HCT116 (cell line): ENCODE results near the gene FBXW4. TPM values are rescaled to one million over a fixed set of nuclear protein-coding genes. Genes with fewer than 3 reads are reported as not detected.

ENCODE experiments used
- ATAC-seq: fragments of 200-7000 bp; cut with Tn5 transposase; 2 replicates; pipeline ENCODE4 v1.9.1; 2020; ENCODE audit warnings: mild to moderate bottlenecking, moderate library complexity
- BruUV-seq: library from RNA; stranded (reverse); fragments of 400-500 nt; replicated peaks from 2 replicates; lab custom pipeline; 2021; lab: Mats Ljungman, UMichigan
- CTCF ChIA-PET: fragments of 300-600 bp; sonication (Branson Sonifier 250); formaldehyde crosslinking; loops from one replicate; lab custom pipeline; 2021; ENCODE audit warnings: antibody characterized with exemption; lab: Charles Lee
- POLR2A ChIA-PET: fragments of 300-600, 350-600 bp; sonication (Branson Sonifier 250); formaldehyde crosslinking; loops from one replicate; lab custom pipeline; 2021; ENCODE audit warnings: antibody characterized with exemption; lab: Charles Lee
- RAD21 ChIA-PET, 2 experiments: fragments of 300-600 bp; sonication (Branson Sonifier 250); formaldehyde crosslinking; loops; one replicate each; lab custom pipeline; 2023; ENCODE audit warnings: low total read pairs in 2 of 2; ENCODE audit not compliant: uncharacterized antibody in 2 of 2, unreplicated experiment in 2 of 2, low non-redundant PET in 1 of 2; lab: Charles Lee
- DNase-seq: peaks from one replicate; pipeline ENCODE4 v3.0.0-alpha.2; 2010; ENCODE audit warnings: low read depth, low spot score
- H2AFZ ChIP-seq: fragments of 200-600 bp; shearing (Covaris generic), sonication (generic); 2 replicates; pipeline ENCODE4 v1.6.1; 2017; ENCODE audit warnings: low read depth, mixed run types, mixed read lengths, antibody characterized with exemption, low read length; ENCODE audit not compliant: poor library complexity, severe bottlenecking
- H3K27ac ChIP-seq: 2 replicates; pipeline ENCODE4 v1.5.1; 2012; ENCODE audit warnings: low read depth, low read length
- H3K27me3 ChIP-seq: fragments of 200-600 bp; sonication (generic); 2 replicates; pipeline ENCODE4 v1.6.1; 2016; ENCODE audit warnings: mixed run types, low read length, mixed read lengths; ENCODE audit not compliant: insufficient read depth
- H3K36me3 ChIP-seq, 2 experiments: fragments of 200-500 bp in 1 of 2; fragments of 200-600 bp in 1 of 2; sonication (Bioruptor generic) in 1 of 2; sonication (generic) in 1 of 2; 2 replicates each; pipeline versions ENCODE4 v1.5.1 to v1.6.1; 2014 to 2016; ENCODE audit warnings: low read length in 2 of 2, inconsistent platforms in 1 of 2, mixed read lengths in 1 of 2, mixed run types in 1 of 2; ENCODE audit not compliant: insufficient read depth in 2 of 2, control insufficient read depth in 1 of 2
- H3K4me1 ChIP-seq, 2 experiments: fragments of 200-600 bp in 1 of 2; sonication (generic) in 1 of 2; 2 replicates each; pipeline versions ENCODE4 v1.5.1 to v1.6.1; 2012 to 2017; ENCODE audit warnings: low read length in 2 of 2, inconsistent platforms in 1 of 2, mild to moderate bottlenecking in 1 of 2, mixed read lengths in 1 of 2, mixed run types in 1 of 2, moderate library complexity in 1 of 2; ENCODE audit not compliant: insufficient read depth in 2 of 2, control insufficient read depth in 1 of 2
- H3K4me2 ChIP-seq: fragments of 200-600 bp; sonication (generic); 2 replicates; pipeline ENCODE4 v1.6.1; 2017; ENCODE audit warnings: mixed run types, low read length, mixed read lengths
- H3K4me3 ChIP-seq, 2 experiments: fragments of 200-600 bp in 1 of 2; sonication (generic) in 1 of 2; replicated peaks in 1 of 2; 2 replicates each; pipeline ENCODE4 v1.5.1; 2011 to 2016; ENCODE audit warnings: low read length in 2 of 2, control low read depth in 1 of 2, low read depth in 1 of 2, mild to moderate bottlenecking in 1 of 2, mixed read lengths in 1 of 2, mixed run types in 1 of 2
- H3K79me2 ChIP-seq: fragments of 200-600 bp; sonication (generic); 2 replicates; pipeline ENCODE4 v1.6.1; 2017; ENCODE audit warnings: mild to moderate bottlenecking, mixed run types, low read length, moderate library complexity, mixed read lengths; ENCODE audit not compliant: insufficient read depth
- H3K9ac ChIP-seq: fragments of 200-600 bp; sonication (generic); 2 replicates; pipeline ENCODE4 v1.6.1; 2016; ENCODE audit warnings: low read length, mixed read lengths
- H3K9me2 ChIP-seq: fragments of 200-600 bp; sonication (generic), shearing (Covaris generic); 2 replicates; pipeline ENCODE4 v1.6.1; 2017; ENCODE audit warnings: mixed run types, mild to moderate bottlenecking, moderate library complexity; ENCODE audit not compliant: insufficient read depth
- H3K9me3 ChIP-seq, 2 experiments: fragments of 200-500 bp in 1 of 2; fragments of 200-600 bp in 1 of 2; sonication (Bioruptor generic) in 1 of 2; sonication (generic) in 1 of 2; 2 replicates each; pipeline ENCODE4 v1.6.1; 2014 to 2017; ENCODE audit warnings: low read length in 2 of 2, mixed read lengths in 2 of 2, inconsistent platforms in 1 of 2, low read depth in 1 of 2, mild to moderate bottlenecking in 1 of 2, mixed run types in 1 of 2, moderate library complexity in 1 of 2; ENCODE audit not compliant: control insufficient read depth in 1 of 2, insufficient read depth in 1 of 2
- H4K20me1 ChIP-seq: fragments of 200-600 bp; sonication (generic), shearing (Covaris generic); 2 replicates; pipeline ENCODE4 v1.6.1; 2017; ENCODE audit warnings: mixed run types, mild to moderate bottlenecking, moderate library complexity; ENCODE audit not compliant: insufficient read depth
- CBX3 ChIP-seq: IDR thresholded peaks from 2 replicates; pipeline ENCODE4 v1.6.1; 2012; ENCODE audit warnings: low read depth
- EGR1 ChIP-seq: IDR thresholded peaks from 2 replicates; pipeline ENCODE4 v1.6.1; 2012; ENCODE audit warnings: low read depth
- EZH2phosphoT487 ChIP-seq: fragments of 200-600 bp; IDR thresholded peaks from 2 replicates; pipeline ENCODE4 v1.6.1; 2018; ENCODE audit warnings: antibody characterized with exemption, borderline replicate concordance
- FOSL1 ChIP-seq: IDR thresholded peaks from 2 replicates; pipeline ENCODE4 v1.6.1; 2012; ENCODE audit warnings: low read depth
- JUND ChIP-seq: IDR thresholded peaks from 2 replicates; pipeline ENCODE4 v1.6.1; 2012
- MAX ChIP-seq: IDR thresholded peaks from 2 replicates; pipeline ENCODE4 v1.6.1; 2012
- POLR2A ChIP-seq: IDR thresholded peaks from 2 replicates; pipeline ENCODE4 v1.7.0; 2011; ENCODE audit warnings: borderline replicate concordance; ENCODE audit not compliant: insufficient read depth, insufficient read length; ENCODE audit errors: extremely low read depth
- POLR2AphosphoS5 ChIP-seq: IDR thresholded peaks from 2 replicates; pipeline ENCODE4 v1.6.1; 2011; ENCODE audit warnings: mild to moderate bottlenecking, low read depth, low read length, moderate library complexity
- RAD21 ChIP-seq: IDR thresholded peaks from 2 replicates; pipeline ENCODE4 v1.6.1; 2012; ENCODE audit warnings: low read depth, mild to moderate bottlenecking
- SIN3A ChIP-seq: IDR thresholded peaks from 2 replicates; pipeline ENCODE4 v1.6.1; 2012; ENCODE audit warnings: low read depth
- SRF ChIP-seq: IDR thresholded peaks from 2 replicates; pipeline ENCODE4 v1.6.1; 2012; ENCODE audit warnings: low read depth
- TCF7L2 ChIP-seq: IDR thresholded peaks from 2 replicates; pipeline ENCODE4 v1.7.0; 2011; ENCODE audit warnings: borderline replicate concordance, inconsistent platforms; ENCODE audit not compliant: insufficient read depth, insufficient read length; ENCODE audit errors: extremely low read depth
- YY1 ChIP-seq: IDR thresholded peaks from 2 replicates; pipeline ENCODE4 v1.6.1; 2011; ENCODE audit warnings: low read length, low read depth, moderate library complexity, mild to moderate bottlenecking; ENCODE audit not compliant: insufficient replicate concordance; ENCODE audit errors: extremely low read depth
- ZFX ChIP-seq: fragments of 450-650 bp; IDR thresholded peaks from 2 replicates; pipeline ENCODE4 v1.6.1; 2017
- ZNF274 ChIP-seq: fragments of 200-500 bp; sonication (Bioruptor generic); IDR thresholded peaks from 2 replicates; pipeline ENCODE4 v1.6.1; 2014; ENCODE audit warnings: mild to moderate bottlenecking, low read depth, low read length, inconsistent platforms
- intact Hi-C: fragments of 100-400 bp; cut with micrococcal nuclease; formaldehyde crosslinking; loops from 2 replicates; pipeline ENCODE4 v1.10.0; 2022
- total RNA-seq: library from RNA; stranded (reverse); gene quantifications from one replicate; pipeline ENCODE4 v1.2.1, GENCODE V29; 2021; ENCODE audit not compliant: unreplicated experiment
- TF ChIP-seq, protein P1 (sequence below): IDR thresholded peaks from 2 replicates; pipeline ENCODE4 v1.6.1; 2012
- TF ChIP-seq, protein P2 (sequence below): IDR thresholded peaks from 2 replicates; pipeline ENCODE4 v1.6.1; 2011; ENCODE audit warnings: mild to moderate bottlenecking, low read length, moderate library complexity; ENCODE audit not compliant: insufficient replicate concordance; ENCODE audit errors: extremely low read depth

FBXW4 gene
- total RNA-seq, 1 experiment from 2014 or later = 35.3 TPM

DNA sequence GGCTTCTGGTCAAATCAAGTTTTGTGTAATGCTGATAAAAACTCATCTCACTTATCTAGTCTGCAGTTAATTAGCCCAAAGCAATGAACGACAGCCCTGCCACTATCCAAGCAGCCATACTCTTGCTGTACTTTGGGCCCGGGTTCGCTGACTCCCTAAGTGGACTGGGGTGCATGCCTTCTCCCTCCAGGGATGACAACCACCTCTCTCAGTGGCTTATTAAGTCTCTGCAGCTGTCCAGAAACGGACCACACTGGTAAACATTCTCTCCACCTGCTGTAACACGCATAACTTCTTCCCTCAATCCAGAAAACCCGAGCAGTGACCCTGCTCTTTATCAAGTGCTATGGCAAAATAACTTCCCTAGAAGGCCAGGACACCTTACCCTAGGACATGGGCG is 3.9 kb downstream of the FBXW4 start:
- H3K9ac ChIP-seq = no peak overlapping the region
- no peak for TF ChIP-seq MAX
- TF ChIP-seq FOSL1 = no peak
- TF ChIP-seq YY1 = no peak
- TF ChIP-seq JUND = no peak
- TF ChIP-seq, protein P1, sequence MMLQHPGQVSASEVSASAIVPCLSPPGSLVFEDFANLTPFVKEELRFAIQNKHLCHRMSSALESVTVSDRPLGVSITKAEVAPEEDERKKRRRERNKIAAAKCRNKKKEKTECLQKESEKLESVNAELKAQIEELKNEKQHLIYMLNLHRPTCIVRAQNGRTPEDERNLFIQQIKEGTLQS = no peak
- TF ChIP-seq EGR1 = no peak
- TF ChIP-seq SIN3A = no peak
- TF ChIP-seq RAD21 = no peak
- no peak overlapping the region for H3K27ac ChIP-seq
- no peak overlapping the region for H3K4me3 ChIP-seq
- ChIA-PET CTCF (no interaction called here), RAD21 (no interaction called here), POLR2A (no interaction called here)
- peaks cover 31% of the 10 kb centered on the region for H3K79me2 ChIP-seq
- no TSS peak for BruUV-seq
- ATAC-seq = no peak
- no peaks in the 10 kb centered on the region for H3K9me3 ChIP-seq
- no peaks in the 10 kb centered on the region for H3K27me3 ChIP-seq
- no peaks in the 10 kb centered on the region for H3K9me2 ChIP-seq
- DNase-seq = no peak
- no peak overlapping the region for H2AFZ ChIP-seq
- H4K20me1 ChIP-seq = no peaks in the 10 kb centered on the region
- H3K36me3 ChIP-seq = no peaks in the 10 kb centered on the region
- peaks cover 13 to 17% of the 10 kb centered on the region in 2 experiments for H3K4me1 ChIP-seq
- intact Hi-C loops = no loop called here
- no peak overlapping the region for H3K4me2 ChIP-seq

DNA sequence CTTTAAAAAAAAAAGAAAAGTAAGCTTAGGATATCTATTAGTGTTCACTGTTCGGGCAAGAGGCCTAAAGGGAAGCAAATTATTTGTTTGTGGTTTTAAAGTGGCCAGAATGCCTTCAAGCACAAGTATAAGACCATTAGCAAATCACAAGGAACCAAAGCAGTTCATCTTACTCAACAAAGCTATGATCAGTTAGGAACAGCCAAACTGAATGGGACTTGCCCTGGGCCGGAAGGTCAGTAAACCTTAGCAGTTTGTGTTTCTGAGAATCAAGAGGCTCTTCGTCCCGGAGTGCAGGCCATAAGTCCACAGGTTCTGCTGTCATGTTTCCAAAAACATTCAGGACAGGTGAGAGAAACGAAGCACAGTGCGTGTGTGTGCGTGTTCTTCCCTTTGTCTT is 4.5 kb downstream of the FBXW4 start:
- DNase-seq (no peak), ATAC-seq (no peak)
- no peaks in the 10 kb centered on the region for H3K27me3 ChIP-seq
- no peak overlapping the region for H3K4me2 ChIP-seq
- CTCF ChIA-PET = no interaction called here
- POLR2A ChIA-PET = no interaction called here
- H3K27ac ChIP-seq = no peak overlapping the region
- no peaks in the 10 kb centered on the region for H3K9me3 ChIP-seq
- no peaks in the 10 kb centered on the region for H3K36me3 ChIP-seq
- TF ChIP-seq, protein P1 = no peak
- no peak for TF ChIP-seq POLR2A
- TF ChIP-seq SRF = no peak
- no peak for TF ChIP-seq SIN3A
- TF ChIP-seq, protein P2, sequence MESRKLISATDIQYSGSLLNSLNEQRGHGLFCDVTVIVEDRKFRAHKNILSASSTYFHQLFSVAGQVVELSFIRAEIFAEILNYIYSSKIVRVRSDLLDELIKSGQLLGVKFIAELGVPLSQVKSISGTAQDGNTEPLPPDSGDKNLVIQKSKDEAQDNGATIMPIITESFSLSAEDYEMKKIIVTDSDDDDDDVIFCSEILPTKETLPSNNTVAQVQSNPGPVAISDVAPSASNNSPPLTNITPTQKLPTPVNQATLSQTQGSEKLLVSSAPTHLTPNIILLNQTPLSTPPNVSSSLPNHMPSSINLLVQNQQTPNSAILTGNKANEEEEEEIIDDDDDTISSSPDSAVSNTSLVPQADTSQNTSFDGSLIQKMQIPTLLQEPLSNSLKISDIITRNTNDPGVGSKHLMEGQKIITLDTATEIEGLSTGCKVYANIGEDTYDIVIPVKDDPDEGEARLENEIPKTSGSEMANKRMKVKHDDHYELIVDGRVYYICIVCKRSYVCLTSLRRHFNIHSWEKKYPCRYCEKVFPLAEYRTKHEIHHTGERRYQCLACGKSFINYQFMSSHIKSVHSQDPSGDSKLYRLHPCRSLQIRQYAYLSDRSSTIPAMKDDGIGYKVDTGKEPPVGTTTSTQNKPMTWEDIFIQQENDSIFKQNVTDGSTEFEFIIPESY = no peak
- no peak for TF ChIP-seq POLR2AphosphoS5
- no peak for TF ChIP-seq ZFX
- TF ChIP-seq CBX3 = no peak
- no peak for TF ChIP-seq ZNF274
- no peak for TF ChIP-seq FOSL1
- no peak for TF ChIP-seq YY1
- TF ChIP-seq EZH2phosphoT487 = no peak
- TF ChIP-seq TCF7L2 = no peak
- no TSS peak for BruUV-seq
- RAD21 ChIA-PET = no interaction called here
- intact Hi-C loops = no loop called here
- H3K4me1 ChIP-seq = peaks cover 11 to 14% of the 10 kb centered on the region in 2 experiments
- no peak overlapping the region for H3K9ac ChIP-seq
- no peak overlapping the region for H2AFZ ChIP-seq
- no peaks in the 10 kb centered on the region for H3K9me2 ChIP-seq
- no peak overlapping the region for H3K4me3 ChIP-seq
- peaks cover 28% of the 10 kb centered on the region for H3K79me2 ChIP-seq
- H4K20me1 ChIP-seq = no peaks in the 10 kb centered on the region
